CD4-positive, alpha-beta T cell treated with Interleukin-1 beta for 1 hour (primary cell): ENCODE results near the gene NDUFA12.
"Not testable (repeated sequence)": the region's sequence is repeated elsewhere in the genome, so short reads cannot be mapped to it uniquely, and the experiment has no call there.

Experiments used
- DNase-seq, 2 donors: peaks; one replicate each; pipeline ENCODE4 v3.0.0-alpha.2; 2020 to 2022

The NDUFA12 gene

GRCh38 chr12:95003213-95003920 is at the start of gene NDUFA12:
TSS of gene NDUFA12 (minus strand) at chr12:95003697. CDS start at chr12:95003680, 17 bp downstream.
- DNase-seq = peak; percentile 94 to 96

- no peak for DNase-seq
Observed at GRCh38 chr12:95051241-95051640, 47.7 kb upstream of the NDUFA12 start.

- no peak for DNase-seq
Observed at GRCh38 chr12:95037906-95038305, 34.4 kb upstream of the NDUFA12 start.

GRCh38 chr12:95034750-95035149 is 31.3 kb upstream of the NDUFA12 start:
- no peak for DNase-seq

- no peak for DNase-seq
Observed at GRCh38 chr12:95022477-95022876, 19.0 kb upstream of the NDUFA12 start.

- no peak for DNase-seq
Observed at GRCh38 chr12:95017482-95017881, 14.0 kb upstream of the NDUFA12 start.

GRCh38 chr12:95016120-95016519 is 12.6 kb upstream of the NDUFA12 start:
- no peak for DNase-seq

GRCh38 chr12:95014554-95014953 is 11.1 kb upstream of the NDUFA12 start:
- DNase-seq = no peak

- no peak for DNase-seq
Observed at GRCh38 chr12:95006206-95006605, 2.7 kb upstream of the NDUFA12 start.

GRCh38 chr12:95004610-95005009 is 1.1 kb upstream of the NDUFA12 start:
- no peak for DNase-seq

GRCh38 chr12:95003921-95004272 is 400 bp upstream of the NDUFA12 start:
- DNase-seq = no peak

- no peak for DNase-seq
Observed at GRCh38 chr12:95002754-95003153, 743 bp downstream of the NDUFA12 start.

- no peak for DNase-seq
Observed at GRCh38 chr12:94998326-94998725, 5.2 kb downstream of the NDUFA12 start.

- DNase-seq = no peak
Observed at GRCh38 chr12:94997726-94998125, 5.8 kb downstream of the NDUFA12 start.

GRCh38 chr12:94997061-94997460 is 6.4 kb downstream of the NDUFA12 start:
- DNase-seq = no peak

- DNase-seq = no peak
Observed at GRCh38 chr12:94994312-94994711, 9.2 kb downstream of the NDUFA12 start.

GRCh38 chr12:94993855-94994254 is 9.6 kb downstream of the NDUFA12 start:
- not testable (repeated sequence) for DNase-seq

GRCh38 chr12:94990222-94990621 is 13.3 kb downstream of the NDUFA12 start:
- no peak for DNase-seq

- DNase-seq = peak; percentile 49 to 50
Observed at GRCh38 chr12:94988471-94988870, 15.0 kb downstream of the NDUFA12 start.

- peak in 1 of 2 donors; percentile 46 for DNase-seq
Observed at GRCh38 chr12:94987801-94988200, 15.7 kb downstream of the NDUFA12 start.

- no peak for DNase-seq
Observed at GRCh38 chr12:94987076-94987669, 16.3 kb downstream of the NDUFA12 start.

- DNase-seq = not testable (repeated sequence)
Observed at GRCh38 chr12:94985099-94985498, 18.4 kb downstream of the NDUFA12 start.

- no peak for DNase-seq
Observed at GRCh38 chr12:94983321-94983720, 20.2 kb downstream of the NDUFA12 start.

- DNase-seq = no peak
Observed at GRCh38 chr12:94982456-94982855, 21.0 kb downstream of the NDUFA12 start.

- DNase-seq = peak in 1 of 2 donors; percentile 29
Observed at GRCh38 chr12:94980577-94980976, 22.9 kb downstream of the NDUFA12 start.
